Adipose tissue (tissue), 3 donors: ENCODE results near the gene TFCP2L1. TPM values are rescaled to one million over a fixed set of nuclear protein-coding genes. Genes with fewer than 3 reads are reported as not detected.
"Not testable (repeated sequence)": the region's sequence is repeated elsewhere in the genome, so short reads cannot be mapped to it uniquely, and the experiment has no call there.

Experiments used
- H3K27ac ChIP-seq: one replicate; pipeline ENCODE4 v1.5.1; 2013; ENCODE audit warnings: low read depth, low read length
- WGBS, 3 donors: extraction: QIAGEN DNeasy Blood & Tissue Kit; methylation state at CpG; one replicate each; pipeline ENCODE4 v1.1.7; 2013; 5-methylcytosine and 5-hydroxymethylcytosine counted together
- polyA plus RNA-seq, 3 donors: library from polyadenylated mRNA; stranded (reverse); fragments of 200-250 nt; gene quantifications; one replicate each; pipeline ENCODE4 v1.2.3, GENCODE V29; 2013
- donor health status: healthy with polysubstance abuse.
- donor health status: Bipolar disorder and iron deficiency.
- donor health status: healthy.

The TFCP2L1 gene, protein sequence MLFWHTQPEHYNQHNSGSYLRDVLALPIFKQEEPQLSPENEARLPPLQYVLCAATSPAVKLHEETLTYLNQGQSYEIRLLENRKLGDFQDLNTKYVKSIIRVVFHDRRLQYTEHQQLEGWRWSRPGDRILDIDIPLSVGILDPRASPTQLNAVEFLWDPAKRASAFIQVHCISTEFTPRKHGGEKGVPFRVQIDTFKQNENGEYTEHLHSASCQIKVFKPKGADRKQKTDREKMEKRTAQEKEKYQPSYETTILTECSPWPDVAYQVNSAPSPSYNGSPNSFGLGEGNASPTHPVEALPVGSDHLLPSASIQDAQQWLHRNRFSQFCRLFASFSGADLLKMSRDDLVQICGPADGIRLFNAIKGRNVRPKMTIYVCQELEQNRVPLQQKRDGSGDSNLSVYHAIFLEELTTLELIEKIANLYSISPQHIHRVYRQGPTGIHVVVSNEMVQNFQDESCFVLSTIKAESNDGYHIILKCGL
- polyA plus RNA-seq = 1 to 10 TPM; 1.1 to 1.8 (median 1.6) TPM

DNA sequence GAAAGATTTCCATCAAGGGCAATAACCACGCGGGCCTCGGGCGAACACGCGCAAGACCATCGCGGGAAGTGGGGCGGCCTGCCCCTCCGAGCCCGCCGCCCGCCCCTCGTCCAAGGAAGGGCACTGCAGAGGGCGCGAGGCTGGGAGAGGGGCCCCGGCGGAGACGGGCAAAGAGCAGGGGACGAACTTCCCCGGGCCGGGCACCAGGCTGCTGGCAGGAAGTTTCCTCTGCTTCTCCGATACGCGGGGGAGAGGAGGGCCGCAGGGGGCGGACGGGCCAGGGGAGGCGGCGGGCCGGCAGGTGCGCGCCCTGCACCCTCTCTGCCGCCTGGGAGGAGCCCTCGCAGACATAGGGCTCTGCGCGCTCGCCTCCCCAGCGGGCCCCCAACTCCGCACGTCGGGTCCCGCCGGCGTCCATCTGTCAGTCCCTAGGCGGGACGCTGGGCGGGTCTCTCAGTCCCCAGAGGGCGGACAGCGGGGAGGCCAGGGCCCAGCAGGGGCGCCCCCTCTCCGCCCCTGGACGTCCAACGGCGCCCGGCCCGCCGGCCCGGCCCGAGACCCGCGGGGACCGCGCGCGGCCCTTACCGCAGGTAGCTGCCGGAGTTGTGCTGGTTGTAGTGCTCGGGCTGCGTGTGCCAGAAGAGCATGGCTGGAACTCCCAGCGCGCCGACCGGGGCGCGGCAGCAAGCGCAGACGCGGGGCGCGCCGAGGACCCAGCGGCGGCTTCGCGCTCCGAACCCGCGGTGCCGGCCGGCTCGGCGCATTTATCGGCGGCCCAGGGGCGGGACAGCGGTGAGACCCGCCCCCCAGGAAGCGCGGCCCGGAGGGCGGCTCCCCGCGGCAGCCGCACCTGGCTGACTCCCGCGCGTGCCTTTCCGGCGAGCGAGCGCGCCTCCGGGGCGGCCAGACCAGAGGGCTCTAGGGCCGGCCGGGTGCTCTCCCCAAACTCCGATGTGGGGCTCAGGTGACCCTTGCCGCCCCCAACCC lies at the start of gene TFCP2L1:
Gene TFCP2L1, minus strand, starts transcription at position 740 of the 987 bp plus-strand sequence. Its CDS starts 93 bp downstream, at position 647.
- H3K27ac ChIP-seq = no peak within 1 kb of the TSS
- 1 to 5% (median 2%) methylated on average over 88 to 117 of the region's 119 CpGs for WGBS, 3 donors

- WGBS, 3 donors = 62 to 82% (median 68%) methylated on average over 12 of the region's 12 CpGs
- H3K27ac ChIP-seq = no peak overlapping the region
Measured at GRCh38 chr2:121333834-121334558, 49.0 kb upstream of the TFCP2L1 start.

DNA sequence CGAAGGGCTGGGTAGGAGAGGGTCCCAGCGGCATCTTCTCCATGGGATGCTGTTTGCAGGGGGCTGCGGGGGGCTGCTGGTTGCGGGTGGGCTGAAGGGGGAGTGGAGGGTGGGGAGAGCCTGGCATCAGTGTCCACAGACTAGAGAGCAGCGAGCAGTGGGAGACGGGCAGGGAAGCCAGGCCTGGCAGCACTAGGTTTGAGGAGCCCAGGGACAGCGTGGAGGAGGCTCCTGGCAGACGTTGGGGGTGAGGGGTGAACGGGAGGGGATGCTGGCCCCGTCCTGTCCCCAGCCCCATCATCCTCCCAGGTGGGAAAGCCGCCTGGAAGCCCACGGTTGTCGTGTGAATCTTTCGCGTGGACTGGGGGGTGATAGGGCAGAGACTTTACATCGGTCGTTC lies 48.2 kb upstream of the TFCP2L1 start:
- no peak overlapping the region for H3K27ac ChIP-seq
- 69 to 83% (median 82%) methylated on average over 15 to 17 of the region's 17 CpGs for WGBS, 3 donors

DNA sequence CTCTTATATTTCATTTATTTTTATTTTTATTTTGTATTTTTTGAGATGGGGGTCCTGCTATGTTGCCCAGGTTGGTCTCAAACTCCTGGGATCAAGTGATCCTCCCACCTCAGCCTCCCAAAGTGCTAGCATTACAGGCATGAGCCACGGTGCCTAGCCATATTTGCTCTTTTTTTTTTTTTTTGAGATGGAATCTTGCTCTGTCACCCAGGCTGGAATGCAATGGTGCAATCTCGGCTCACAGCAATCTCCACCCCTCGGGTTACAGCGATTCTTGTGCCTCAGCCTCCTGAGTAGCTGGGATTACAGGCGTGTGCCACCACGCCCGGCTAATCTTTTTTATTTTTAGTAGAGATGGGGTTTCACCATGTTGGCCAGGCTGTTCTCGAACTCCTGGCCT lies 46.3 kb upstream of the TFCP2L1 start:
- not testable (repeated sequence) for H3K27ac ChIP-seq
- 87 to 90% (median 89%) methylated on average over 8 of the region's 8 CpGs for WGBS, 3 donors

DNA sequence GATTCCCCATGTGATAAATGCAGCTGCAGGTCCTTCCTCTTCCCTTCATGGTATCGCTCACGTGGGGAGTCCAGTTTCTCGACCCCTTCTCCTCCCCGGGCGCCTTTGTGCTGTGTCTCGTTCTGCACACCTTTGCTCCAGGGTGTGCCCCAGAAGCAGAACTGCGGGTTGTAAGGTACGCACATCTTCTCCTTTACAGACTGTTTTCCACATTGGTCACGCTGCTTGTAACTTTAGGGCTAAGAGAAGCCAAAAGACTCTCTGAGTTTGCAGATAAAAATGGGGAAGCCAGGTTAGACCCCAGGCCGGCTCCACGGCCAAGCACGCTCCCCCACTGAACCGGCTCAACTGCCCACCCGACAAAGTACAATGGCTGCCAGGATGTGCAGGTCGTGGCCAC lies 45.9 kb upstream of the TFCP2L1 start:
- WGBS, 3 donors = 91 to 92% (median 91%) methylated on average over 15 of the region's 15 CpGs
- H3K27ac ChIP-seq = no peak overlapping the region

DNA sequence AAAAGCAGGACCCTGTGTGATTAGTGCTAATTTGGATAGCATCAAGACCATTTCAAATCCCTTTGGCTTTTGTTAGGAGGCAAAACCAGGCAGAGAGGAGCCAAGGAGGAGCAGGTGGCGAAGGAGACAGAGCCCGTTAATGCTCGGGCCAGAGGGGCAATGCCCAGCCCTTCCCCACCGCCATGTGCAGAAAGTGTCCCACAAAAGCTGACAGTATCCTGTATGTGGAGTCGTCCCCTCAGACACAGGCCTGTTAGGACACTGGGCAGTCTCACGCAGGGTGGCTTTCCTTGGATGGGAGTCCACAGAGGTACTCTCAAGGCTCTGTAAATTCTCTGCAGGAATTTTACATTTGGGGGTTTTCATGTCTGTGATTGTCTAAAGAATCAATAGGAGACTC lies 44.8 kb upstream of the TFCP2L1 start:
- H3K27ac ChIP-seq = no peak overlapping the region
- WGBS, 3 donors = 90 to 91% (median 91%) methylated on average over 6 of the region's 6 CpGs

- H3K27ac ChIP-seq = no peak overlapping the region
Measured at GRCh38 chr2:121326628-121327027, 41.6 kb upstream of the TFCP2L1 start.

DNA sequence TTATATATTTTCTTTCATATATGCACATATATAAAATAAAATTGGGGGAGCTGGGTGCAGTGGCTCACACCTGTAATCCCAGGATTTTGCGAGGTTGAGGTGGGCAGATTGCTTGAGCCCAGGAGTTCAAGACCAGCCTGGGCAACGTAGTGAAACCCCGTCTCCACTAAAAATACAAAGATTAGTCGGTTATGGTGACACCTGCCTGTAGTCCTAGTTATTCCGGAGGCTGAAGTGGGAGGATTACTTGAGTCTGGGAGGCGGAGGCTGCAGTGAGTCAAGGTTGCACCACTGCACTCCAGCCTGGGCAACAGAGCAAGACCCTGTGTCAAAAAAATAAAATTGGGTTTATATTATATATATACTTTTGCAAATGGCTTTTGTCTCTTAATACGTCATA lies 39.6 kb upstream of the TFCP2L1 start:
- no peak overlapping the region for H3K27ac ChIP-seq
- WGBS, 3 donors = 87 to 96% (median 94%) methylated on average over 7 of the region's 7 CpGs

More at GRCh38 chr2:121326628-121327027, 41.6 kb upstream of the TFCP2L1 start:
- WGBS, 3 donors = 85 to 96% (median 89%) methylated on average over 8 of the region's 8 CpGs

- H3K27ac ChIP-seq = no peak overlapping the region
- WGBS, 3 donors = 80 to 86% (median 85%) methylated on average over 8 of the region's 8 CpGs
Measured at GRCh38 chr2:121321476-121321875, 36.5 kb upstream of the TFCP2L1 start.

DNA sequence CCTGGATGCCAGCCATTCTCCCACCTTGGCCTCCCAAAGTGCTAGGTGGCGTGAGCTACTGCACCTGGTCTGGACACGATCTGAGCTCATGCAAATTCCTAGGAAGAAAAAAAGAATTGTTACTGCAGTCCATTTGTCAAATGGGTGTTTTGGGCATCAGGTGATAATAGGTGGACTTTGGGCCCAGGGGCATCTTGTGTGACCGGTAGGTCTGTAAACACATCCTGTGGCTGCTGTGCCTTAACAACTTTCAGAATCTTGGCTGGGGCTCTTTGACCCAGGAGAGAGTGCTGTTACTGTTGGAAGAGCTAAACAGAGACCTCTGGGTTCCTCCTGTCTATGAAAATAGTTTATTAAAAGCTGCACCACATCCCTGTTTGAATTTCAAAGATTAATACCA lies 34.9 kb upstream of the TFCP2L1 start:
- H3K27ac ChIP-seq = no peak overlapping the region
- WGBS, 3 donors = 56 to 81% (median 80%) methylated on average over 3 of the region's 3 CpGs

DNA sequence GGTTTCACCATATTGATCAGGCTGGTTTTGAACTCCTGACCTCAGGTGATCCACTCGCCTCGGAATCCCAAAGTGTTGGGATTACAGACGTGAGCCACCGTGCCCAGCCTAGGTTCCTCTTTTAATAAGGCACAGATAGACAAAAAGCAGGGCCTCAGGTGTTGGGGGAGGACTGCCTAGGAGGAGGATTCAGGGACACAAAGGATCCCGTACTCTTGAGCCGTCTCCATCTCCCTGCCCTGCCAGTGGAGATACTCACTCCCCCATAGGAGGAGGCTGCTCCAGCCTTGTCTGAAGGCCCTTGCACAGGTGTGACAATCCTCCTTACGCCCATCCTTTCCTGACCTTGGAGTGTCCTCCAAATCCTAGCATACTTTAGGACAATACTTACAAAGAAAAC lies 32.0 kb upstream of the TFCP2L1 start:
- no peak overlapping the region for H3K27ac ChIP-seq
- WGBS, 3 donors = 84 to 91% (median 84%) methylated on average over 7 of the region's 7 CpGs

GRCh38 chr2:121313701-121314100 lies 28.7 kb upstream of the TFCP2L1 start:
- 88 to 90% (median 90%) methylated on average over 15 of the region's 15 CpGs for WGBS, 3 donors
- H3K27ac ChIP-seq = not testable (repeated sequence)

GRCh38 chr2:121309801-121310200 lies 24.8 kb upstream of the TFCP2L1 start:
- H3K27ac ChIP-seq = no peak overlapping the region
- 17 to 49% (median 22%) methylated on average over 3 of the region's 3 CpGs for whole genome bisulfite sequencing, 3 donors

GRCh38 chr2:121309323-121309722 lies 24.3 kb upstream of the TFCP2L1 start:
- H3K27ac ChIP-seq = no peak overlapping the region

GRCh38 chr2:121307048-121307447 lies 22.0 kb upstream of the TFCP2L1 start:
- 90 to 95% (median 93%) methylated on average over 2 of the region's 2 CpGs for WGBS, 3 donors
- H3K27ac ChIP-seq = no peak overlapping the region

- no peak overlapping the region for H3K27ac ChIP-seq
- 79 to 86% (median 85%) methylated on average over 2 of the region's 2 CpGs for WGBS, 3 donors
Measured at GRCh38 chr2:121304941-121305340, 19.9 kb upstream of the TFCP2L1 start.

DNA sequence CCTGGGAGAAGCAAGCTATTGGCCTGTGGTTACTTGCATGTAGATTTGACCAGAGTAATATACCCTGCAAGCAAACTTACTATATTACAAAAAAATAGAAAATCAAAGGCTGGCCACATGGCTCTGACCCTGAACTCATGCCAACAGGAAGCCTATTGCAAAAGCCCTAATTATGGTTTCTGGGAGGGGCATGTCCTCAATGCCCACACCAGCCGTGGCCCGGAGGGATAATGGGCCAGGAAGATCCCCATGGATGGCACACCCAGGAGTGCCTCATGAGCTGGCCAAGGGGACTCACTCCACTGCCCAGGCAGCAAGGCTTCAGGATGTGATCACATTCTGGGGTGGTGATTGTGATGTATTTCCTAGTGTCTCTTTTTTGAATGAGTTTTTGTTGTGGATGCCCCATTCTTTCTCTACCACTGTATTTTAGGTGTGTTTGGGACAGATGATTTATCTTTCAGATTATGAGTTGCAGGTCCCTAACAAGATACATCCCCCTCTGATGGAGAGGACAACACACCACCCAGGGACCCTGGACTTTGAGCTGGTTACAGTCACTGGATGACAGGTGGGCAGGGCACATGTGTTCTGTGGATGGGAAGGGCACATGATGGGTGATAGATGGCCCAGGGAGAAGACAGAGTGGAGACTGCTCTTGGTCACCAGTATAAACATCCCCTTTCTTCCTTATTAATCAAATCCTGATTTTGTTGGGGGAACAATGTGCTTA lies 18.7 kb upstream of the TFCP2L1 start:
- 23 to 38% (median 30%) methylated on average over 2 of the region's 2 CpGs for WGBS, 3 donors
- H3K27ac ChIP-seq = no peak overlapping the region

DNA sequence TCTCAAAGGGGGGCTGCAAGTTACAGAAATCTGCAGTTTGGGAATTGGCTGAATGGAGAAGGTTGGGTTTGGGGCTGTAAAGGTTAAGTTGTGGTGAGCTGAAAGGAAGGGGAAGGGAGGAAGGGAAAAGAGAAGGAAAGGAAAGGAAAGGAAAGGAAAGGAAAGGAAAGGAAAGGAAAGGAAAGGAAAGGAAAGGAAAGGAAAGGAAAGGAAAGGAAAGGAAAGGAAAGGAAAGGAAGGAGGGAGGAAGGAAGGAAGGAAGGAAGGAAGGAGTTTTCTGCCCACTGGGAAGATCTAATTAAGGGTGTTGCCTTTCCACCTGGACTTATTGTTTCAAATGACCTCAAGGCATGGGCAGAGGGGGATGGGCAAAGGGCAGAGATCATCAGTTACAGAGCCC lies 16.2 kb upstream of the TFCP2L1 start:
- H3K27ac ChIP-seq = not testable (repeated sequence)
